ENCODE measurements around the gene F11R.

DNA sequence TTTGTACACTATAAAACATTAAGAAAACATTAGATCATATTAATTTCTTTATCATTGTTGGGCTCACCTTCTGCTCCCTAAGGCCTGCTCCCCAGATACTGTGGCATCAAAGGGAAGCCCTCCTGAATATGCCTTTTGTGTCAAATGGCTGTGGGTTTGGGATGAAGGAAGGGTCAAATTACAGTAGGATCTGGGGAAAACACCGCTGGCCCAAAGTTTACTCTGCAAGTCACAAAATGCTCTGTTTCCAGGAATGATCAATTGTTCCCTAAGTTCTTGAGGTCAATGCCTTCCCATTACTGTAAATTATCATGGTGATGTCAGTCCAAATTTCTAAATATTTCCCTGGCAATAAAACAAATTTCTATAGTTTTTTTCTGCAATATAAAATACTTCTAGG, 59.5 kb downstream of the F11R start:
- TF ChIP-seq CHD2 (IDR thresholded peaks at IDR 0.05; ENCODE audit: borderline replicate concordance, low read depth, low read length) (no peak), BHLHE40 (IDR thresholded peaks at IDR 0.05; ENCODE audit: borderline replicate concordance in 1 of 2, low read depth in 2 of 2, low read length in 1 of 2) (no peak), ESRRA (IDR thresholded peaks at IDR 0.05; ENCODE audit: low read length) (no peak), TCF3 (IDR thresholded peaks at IDR 0.05; ENCODE audit: borderline replicate concordance, insufficient read depth, low read depth, low read length) (no peak), POLR2AphosphoS5 (IDR thresholded peaks at IDR 0.05; ENCODE audit: low read length) (no peak), HDAC6 (IDR thresholded peaks at IDR 0.05; ENCODE audit: unreplicated experiment) (no peak), CREB1 (IDR thresholded peaks at IDR 0.05; ENCODE audit: low read depth) (no peak), RFX5 (IDR thresholded peaks at IDR 0.05; ENCODE audit: low read depth, low read length) (no peak), HDAC2 (IDR thresholded peaks at IDR 0.05) (no peak), BACH1 (IDR thresholded peaks at IDR 0.05; ENCODE audit: borderline replicate concordance) (no peak), TAF1 (IDR thresholded peaks at IDR 0.05; ENCODE audit: borderline replicate concordance, low read depth, low read length) (no peak)
- TF ChIP-seq, protein P1, sequence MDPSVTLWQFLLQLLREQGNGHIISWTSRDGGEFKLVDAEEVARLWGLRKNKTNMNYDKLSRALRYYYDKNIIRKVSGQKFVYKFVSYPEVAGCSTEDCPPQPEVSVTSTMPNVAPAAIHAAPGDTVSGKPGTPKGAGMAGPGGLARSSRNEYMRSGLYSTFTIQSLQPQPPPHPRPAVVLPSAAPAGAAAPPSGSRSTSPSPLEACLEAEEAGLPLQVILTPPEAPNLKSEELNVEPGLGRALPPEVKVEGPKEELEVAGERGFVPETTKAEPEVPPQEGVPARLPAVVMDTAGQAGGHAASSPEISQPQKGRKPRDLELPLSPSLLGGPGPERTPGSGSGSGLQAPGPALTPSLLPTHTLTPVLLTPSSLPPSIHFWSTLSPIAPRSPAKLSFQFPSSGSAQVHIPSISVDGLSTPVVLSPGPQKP (IDR thresholded peaks at IDR 0.05; ENCODE audit: low read depth, low read length) = no peak

Data from GM12878 (cell line).